ENCODE results near the gene JADE2. TPM values are rescaled to one million over a fixed set of nuclear protein-coding genes. Genes with fewer than 3 reads are reported as not detected.

The JADE2 gene
- total and polyA plus RNA-seq, 2 donors (not counting 3 experiments of a cell fraction or from before 2014, with no cell fraction given) = 11.6 to 31.1 TPM

DNA sequence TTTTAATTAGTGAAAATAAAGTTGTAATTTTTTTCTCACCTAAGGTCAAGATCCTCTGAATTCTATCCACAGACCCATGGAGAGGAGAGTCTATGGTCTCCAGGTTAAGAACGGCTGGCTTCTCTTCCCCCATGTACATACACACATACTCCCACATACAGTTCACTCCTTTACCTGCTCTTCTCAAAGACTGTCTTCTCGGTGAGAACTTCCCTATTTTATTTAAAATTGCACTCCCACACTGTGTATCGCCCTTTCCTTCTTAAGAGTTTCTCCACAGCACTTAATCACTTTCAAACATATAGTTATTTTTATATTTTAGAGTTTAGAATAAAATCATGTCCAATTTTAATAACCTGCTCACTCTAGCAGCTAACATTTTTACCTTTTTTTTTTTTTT is 3.6 kb upstream of the JADE2 start:
- intact Hi-C loops (cut with micrococcal nuclease) = no loop called here

More for the DNA sequence above, 3.6 kb upstream of the JADE2 start:
- BruUV-seq (replicated peaks) = no TSS peak
- Histone ChIP-seq H3K4me1 (ENCODE audit: control insufficient read depth, extremely low read depth, insufficient read depth, low read length) (peaks cover 9% of the 10 kb centered on the region), H3K9ac (replicated peaks; ENCODE audit: extremely low read depth, insufficient read depth, low read length) (no peak overlapping the region), H3K4me3 (replicated peaks in 1 of 3; ENCODE audit: insufficient read depth in 1 of 3, low read depth in 1 of 3, low read length in 3 of 3) (no peak overlapping the region), H3K27me3 (ENCODE audit: control insufficient read depth in 2 of 2, insufficient read depth in 2 of 2, low read length in 2 of 2) (peaks cover 4 to 9% of the 10 kb centered on the region in 2 experiments), H3K79me2 (ENCODE audit: control insufficient read depth, insufficient read depth, low read length) (no peaks in the 10 kb centered on the region), H3K9me1 (replicated peaks; ENCODE audit: control insufficient read depth, extremely low read depth, insufficient read depth, low read length) (no peaks in the 10 kb centered on the region), H3K9me3 (replicated peaks; ENCODE audit: control insufficient read depth, insufficient read depth, low read length) (no peaks in the 10 kb centered on the region), H3K27ac (ENCODE audit: insufficient read depth, low read depth, low read length) (no peak overlapping the region), H4K20me1 (replicated peaks; ENCODE audit: control insufficient read depth, extremely low read depth, insufficient read depth, low read length) (no peaks in the 10 kb centered on the region), H2AFZ (ENCODE audit: low read depth, low read length) (no peak overlapping the region), H3K36me3 (ENCODE audit: control insufficient read depth in 2 of 2, extremely low read depth in 1 of 2, insufficient read depth in 2 of 2, low read length in 2 of 2) (no peaks in the 10 kb centered on the region), H3K4me2 (ENCODE audit: insufficient read depth, low read length) (no peak overlapping the region)
- dilution Hi-C loops (cut with MboI; ENCODE audit: extremely low pct_ligation_motif_present, low sequenced_read_pairs) = no loop called here
- CTCF ChIA-PET = interaction anchor here (1.6 to 4.4 kb wide), 2 partner anchors 18 to 56 kb away, joined by 4 to 17 read pairs; no protein-coding TSS in a partner anchor
- POLR2A ChIA-PET = no interaction called here
- DNase-seq (ENCODE audit: low read depth, low spot score) (no peak), FAIRE-seq (no peak)
- TF ChIP-seq, protein P1, sequence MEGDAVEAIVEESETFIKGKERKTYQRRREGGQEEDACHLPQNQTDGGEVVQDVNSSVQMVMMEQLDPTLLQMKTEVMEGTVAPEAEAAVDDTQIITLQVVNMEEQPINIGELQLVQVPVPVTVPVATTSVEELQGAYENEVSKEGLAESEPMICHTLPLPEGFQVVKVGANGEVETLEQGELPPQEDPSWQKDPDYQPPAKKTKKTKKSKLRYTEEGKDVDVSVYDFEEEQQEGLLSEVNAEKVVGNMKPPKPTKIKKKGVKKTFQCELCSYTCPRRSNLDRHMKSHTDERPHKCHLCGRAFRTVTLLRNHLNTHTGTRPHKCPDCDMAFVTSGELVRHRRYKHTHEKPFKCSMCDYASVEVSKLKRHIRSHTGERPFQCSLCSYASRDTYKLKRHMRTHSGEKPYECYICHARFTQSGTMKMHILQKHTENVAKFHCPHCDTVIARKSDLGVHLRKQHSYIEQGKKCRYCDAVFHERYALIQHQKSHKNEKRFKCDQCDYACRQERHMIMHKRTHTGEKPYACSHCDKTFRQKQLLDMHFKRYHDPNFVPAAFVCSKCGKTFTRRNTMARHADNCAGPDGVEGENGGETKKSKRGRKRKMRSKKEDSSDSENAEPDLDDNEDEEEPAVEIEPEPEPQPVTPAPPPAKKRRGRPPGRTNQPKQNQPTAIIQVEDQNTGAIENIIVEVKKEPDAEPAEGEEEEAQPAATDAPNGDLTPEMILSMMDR (IDR thresholded peaks at IDR 0.05; ENCODE audit: extremely low read depth in 1 of 2, insufficient read depth in 1 of 2, low read depth in 1 of 2, low read length in 2 of 2) = no peak
- no peak for TF ChIP-seq EZH2 (IDR thresholded peaks at IDR 0.05; ENCODE audit: borderline replicate concordance, low read depth, low read length, severe bottlenecking)
- TF ChIP-seq GATA2 (IDR thresholded peaks at IDR 0.05; ENCODE audit: insufficient read depth, insufficient read length, low read depth, low read length) = no peak
- no peak for TF ChIP-seq MAX (IDR thresholded peaks at IDR 0.05; ENCODE audit: insufficient read depth, insufficient read length)
- TF ChIP-seq POLR2A (IDR thresholded peaks at IDR 0.05; ENCODE audit: low read depth, low read length) = no peak
- TF ChIP-seq JUN (IDR thresholded peaks at IDR 0.05; ENCODE audit: borderline replicate concordance, insufficient read depth, insufficient read length, low read depth) = no peak
- no peak for TF ChIP-seq FOS (IDR thresholded peaks at IDR 0.05; ENCODE audit: borderline replicate concordance, insufficient read depth, low read length)
- no peak for TF ChIP-seq POLR2AphosphoS5 (IDR thresholded peaks at IDR 0.05; ENCODE audit: insufficient read depth, low read depth, low read length)
- TF ChIP-seq MYC (IDR thresholded peaks at IDR 0.05; ENCODE audit: low read depth, low read length) = no peak
